Chondrocyte (in vitro differentiated cells): ENCODE measurements around the gene CCR9. TPM values are rescaled to one million over a fixed set of nuclear protein-coding genes. Genes with fewer than 3 reads are reported as not detected.
A peak's percentile ranks its signal among the peaks of the same experiment; 100 is the strongest.

Experiments
- DNase-seq: peaks from one replicate; pipeline ENCODE4 v3.0.0; 2021; ENCODE audit warnings: mixed read lengths, low spot score
- H3K27ac Mint-ChIP-seq: one replicate; pipeline ENCODE4 v1.8.0; 2021; ENCODE audit warnings: mild to moderate bottlenecking, moderate library complexity, mixed read lengths; ENCODE audit not compliant: unreplicated experiment
- H3K27me3 Mint-ChIP-seq: 2 replicates; pipeline ENCODE4 v1.8.0; 2021; ENCODE audit warnings: low read depth, mixed read lengths
- H3K36me3 Mint-ChIP-seq: 2 replicates; pipeline ENCODE4 v1.8.0; 2021; ENCODE audit warnings: low read depth, mixed read lengths
- H3K4me1 Mint-ChIP-seq: 2 replicates; pipeline ENCODE4 v1.8.0; 2021; ENCODE audit warnings: low read depth, mild to moderate bottlenecking, mixed read lengths
- H3K4me3 Mint-ChIP-seq: one replicate; pipeline ENCODE4 v1.8.0; 2021; ENCODE audit warnings: mild to moderate bottlenecking, moderate library complexity, mixed read lengths; ENCODE audit not compliant: unreplicated experiment
- H3K9me3 Mint-ChIP-seq: 2 replicates; pipeline ENCODE4 v1.8.0; 2021; ENCODE audit warnings: low read depth, mixed read lengths
- total RNA-seq: library from RNA; stranded (reverse); gene quantifications from 3 replicates; pipeline ENCODE4 v1.2.1, GENCODE V29; 2021
- TF ChIP-seq, protein P1 (sequence below): fragments of 200-600 bp; sonication (generic); IDR thresholded peaks from 2 replicates; pipeline ENCODE4 v1.5.0; 2021; ENCODE audit warnings: antibody characterized with exemption, mild to moderate bottlenecking, moderate library complexity

Gene CCR9
- total RNA-seq, 1 donor from 2014 or later = not detected

DNA sequence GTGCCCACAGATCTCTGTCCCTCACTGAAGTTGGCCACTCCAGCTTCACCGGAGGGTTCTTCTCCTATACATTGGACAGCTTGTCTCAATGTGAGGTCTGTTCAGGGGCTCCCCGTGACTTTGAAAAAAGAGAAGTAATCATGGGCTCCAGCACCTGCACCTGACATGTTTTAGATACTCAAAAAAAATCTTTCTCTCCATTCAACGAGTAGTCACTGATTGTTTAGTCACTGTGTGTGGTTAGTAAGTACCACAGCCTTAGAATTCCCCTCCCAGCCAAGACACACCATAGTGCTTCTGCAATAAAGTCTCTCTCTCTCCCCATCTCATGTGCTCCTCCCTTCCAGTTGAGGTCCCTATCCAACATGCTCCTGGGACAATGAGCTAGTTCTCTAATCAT lies 18.6 kb downstream of the CCR9 start:
- Mint-ChIP-seq H3K4me1 (peaks cover 11% of the 10 kb centered on the region), H3K36me3 (peaks cover 2% of the 10 kb centered on the region), H3K4me3 (no peak overlapping the region), H3K27me3 (no peaks in the 10 kb centered on the region), H3K9me3 (no peaks in the 10 kb centered on the region), H3K27ac (no peak overlapping the region)
- TF ChIP-seq, protein P1, sequence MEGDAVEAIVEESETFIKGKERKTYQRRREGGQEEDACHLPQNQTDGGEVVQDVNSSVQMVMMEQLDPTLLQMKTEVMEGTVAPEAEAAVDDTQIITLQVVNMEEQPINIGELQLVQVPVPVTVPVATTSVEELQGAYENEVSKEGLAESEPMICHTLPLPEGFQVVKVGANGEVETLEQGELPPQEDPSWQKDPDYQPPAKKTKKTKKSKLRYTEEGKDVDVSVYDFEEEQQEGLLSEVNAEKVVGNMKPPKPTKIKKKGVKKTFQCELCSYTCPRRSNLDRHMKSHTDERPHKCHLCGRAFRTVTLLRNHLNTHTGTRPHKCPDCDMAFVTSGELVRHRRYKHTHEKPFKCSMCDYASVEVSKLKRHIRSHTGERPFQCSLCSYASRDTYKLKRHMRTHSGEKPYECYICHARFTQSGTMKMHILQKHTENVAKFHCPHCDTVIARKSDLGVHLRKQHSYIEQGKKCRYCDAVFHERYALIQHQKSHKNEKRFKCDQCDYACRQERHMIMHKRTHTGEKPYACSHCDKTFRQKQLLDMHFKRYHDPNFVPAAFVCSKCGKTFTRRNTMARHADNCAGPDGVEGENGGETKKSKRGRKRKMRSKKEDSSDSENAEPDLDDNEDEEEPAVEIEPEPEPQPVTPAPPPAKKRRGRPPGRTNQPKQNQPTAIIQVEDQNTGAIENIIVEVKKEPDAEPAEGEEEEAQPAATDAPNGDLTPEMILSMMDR = no peak
- DNase-seq = no peak

DNA sequence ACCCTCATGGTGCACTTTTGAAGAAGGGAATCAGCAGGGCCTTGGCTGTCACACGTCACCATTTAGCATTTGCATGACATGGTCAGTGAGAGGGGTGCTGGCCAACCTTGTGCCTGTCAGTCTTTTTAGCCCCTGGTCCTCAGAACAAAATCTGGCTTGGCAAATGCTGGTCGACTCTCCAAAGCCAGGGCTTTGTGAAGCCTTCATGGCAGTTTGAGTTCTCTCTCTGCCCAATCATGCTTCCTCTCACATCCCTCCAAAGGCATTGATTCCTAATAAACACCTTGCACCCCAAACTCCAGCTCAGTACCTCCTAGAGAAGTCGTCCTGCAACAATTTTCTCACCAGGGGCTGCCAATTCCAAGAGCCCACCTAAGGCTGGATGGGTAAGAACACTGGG lies 19.4 kb downstream of the CCR9 start:
- DNase-seq = no peak
- TF ChIP-seq, protein P1 = no peak
- Mint-ChIP-seq H3K9me3 (no peaks in the 10 kb centered on the region), H3K4me1 (peaks cover 11% of the 10 kb centered on the region), H3K27ac (no peak overlapping the region), H3K4me3 (no peak overlapping the region), H3K27me3 (no peaks in the 10 kb centered on the region), H3K36me3 (peaks cover 2% of the 10 kb centered on the region)

DNA sequence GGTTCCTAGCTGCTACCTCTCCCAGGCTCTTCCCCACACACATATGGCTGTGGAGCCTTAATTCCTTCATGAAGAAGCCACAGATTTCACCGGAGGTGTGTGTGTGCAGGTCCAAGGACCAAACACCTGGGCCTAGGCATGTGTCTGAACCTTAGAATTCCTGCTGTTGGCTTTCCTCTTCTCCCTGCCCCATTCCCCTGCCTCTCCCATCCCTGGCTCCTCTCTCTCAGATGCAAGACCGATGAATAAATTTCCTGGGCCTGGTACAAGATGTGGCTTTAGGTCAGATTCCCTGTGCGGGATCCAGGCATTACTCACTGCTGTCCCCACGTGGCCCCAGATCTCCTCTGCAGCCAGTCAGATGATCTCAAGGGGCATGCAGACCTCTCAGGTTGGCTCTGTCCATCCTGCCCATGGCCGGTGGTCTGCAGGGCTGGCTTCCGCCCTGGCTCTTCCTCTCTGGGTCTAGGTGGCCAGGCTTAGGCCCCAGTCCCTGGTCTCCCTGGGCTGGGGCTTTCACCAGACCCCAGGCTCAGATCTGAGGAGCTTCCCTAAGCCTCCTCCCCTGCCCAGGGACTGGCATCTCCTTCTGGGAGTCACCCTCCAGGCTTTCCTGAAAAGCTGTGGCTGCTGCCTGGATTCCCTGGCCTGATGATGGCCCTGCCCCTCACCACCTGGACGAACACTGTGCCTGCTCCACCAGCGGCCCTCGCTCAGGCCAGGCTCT lies 20.5 kb downstream of the CCR9 start:
- TF ChIP-seq, protein P1 = peak; percentile 66
- DNase-seq = no peak
- Mint-ChIP-seq H3K4me1 (peaks cover 11% of the 10 kb centered on the region), H3K9me3 (no peaks in the 10 kb centered on the region), H3K27ac (no peak overlapping the region), H3K36me3 (peaks cover 2% of the 10 kb centered on the region), H3K4me3 (no peak overlapping the region), H3K27me3 (no peaks in the 10 kb centered on the region)

DNA sequence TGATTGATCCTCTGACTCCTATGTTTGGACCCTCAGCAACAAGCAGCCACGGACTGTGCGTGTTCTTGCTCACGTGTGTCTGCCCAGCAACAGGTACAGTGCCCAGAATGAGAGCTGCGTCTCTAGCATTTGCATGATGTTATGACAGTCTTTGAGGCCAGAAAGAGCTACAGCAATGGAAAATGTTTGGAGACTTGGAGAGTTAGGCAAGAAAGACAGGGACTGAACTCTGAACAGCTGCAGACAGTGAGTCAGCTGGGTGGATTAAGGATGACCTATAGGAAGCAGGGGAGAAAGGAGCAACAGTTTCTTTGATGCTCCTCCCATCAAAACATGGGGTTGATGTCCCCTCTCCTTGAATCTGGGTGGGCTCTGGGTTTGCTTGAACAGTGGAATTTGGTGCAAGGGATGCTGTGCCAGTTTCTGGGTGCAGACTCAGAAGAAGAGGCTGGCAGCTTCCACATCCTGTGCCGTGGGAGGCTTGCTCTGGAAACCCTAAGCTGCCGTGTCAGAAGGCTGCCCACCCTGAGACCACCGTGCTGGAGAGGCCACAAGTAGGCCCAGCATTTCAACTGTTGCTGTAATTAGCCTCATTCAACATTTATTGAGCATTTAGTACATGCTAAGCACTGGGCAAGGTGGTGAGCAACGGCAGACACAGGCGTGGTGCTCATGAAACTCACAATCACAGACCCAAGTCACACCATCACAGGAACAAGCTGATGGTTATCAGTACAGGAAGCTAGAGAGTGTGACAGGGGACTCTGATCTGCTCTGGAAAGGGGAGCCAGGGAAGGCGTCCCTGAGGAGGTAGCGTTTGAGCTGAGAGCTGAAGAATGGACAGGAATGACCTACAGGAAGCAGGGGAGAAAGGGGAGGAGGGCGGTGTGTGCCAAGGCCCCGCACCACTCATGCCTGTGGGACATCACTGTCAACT lies 21.7 kb downstream of the CCR9 start:
- Mint-ChIP-seq H3K27ac (no peak overlapping the region), H3K4me3 (no peak overlapping the region), H3K36me3 (peaks cover 2% of the 10 kb centered on the region)

DNA sequence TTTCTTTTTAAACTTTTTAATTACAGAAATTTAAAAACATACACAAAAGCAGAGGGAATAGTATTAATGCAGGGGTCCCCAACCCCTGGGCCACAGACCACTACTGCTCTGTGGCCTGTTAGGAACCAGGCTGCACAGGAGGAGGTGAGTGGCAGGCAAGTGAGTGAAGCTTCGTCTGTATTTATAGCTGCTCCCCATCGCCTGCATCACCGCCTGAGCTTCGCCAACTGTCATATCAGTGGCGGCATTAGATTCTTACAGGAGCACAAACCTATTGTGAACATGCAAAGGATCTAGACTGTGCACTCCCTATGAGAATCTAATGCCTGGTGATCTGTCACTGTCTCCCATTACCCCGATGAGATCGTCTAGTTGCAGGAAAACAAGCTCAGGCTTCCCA lies 22.4 kb downstream of the CCR9 start:
- H3K36me3 Mint-ChIP-seq = peaks cover 2% of the 10 kb centered on the region
- H3K4me3 Mint-ChIP-seq = no peak overlapping the region
- H3K4me1 Mint-ChIP-seq = peaks cover 11% of the 10 kb centered on the region
- no peak for DNase-seq
- TF ChIP-seq, protein P1 = no peak
- H3K27ac Mint-ChIP-seq = no peak overlapping the region
- no peaks in the 10 kb centered on the region for H3K27me3 Mint-ChIP-seq
- no peaks in the 10 kb centered on the region for H3K9me3 Mint-ChIP-seq

More for the DNA sequence above, 21.7 kb downstream of the CCR9 start:
- DNase-seq = no peak
- H3K27me3 Mint-ChIP-seq = no peaks in the 10 kb centered on the region
- TF ChIP-seq, protein P1 = no peak
- H3K4me1 Mint-ChIP-seq = peaks cover 11% of the 10 kb centered on the region
- H3K9me3 Mint-ChIP-seq = no peaks in the 10 kb centered on the region
